Activated T-cell treated with anti-CD3 and anti-CD28 coated beads for 48 hours (primary cell): ENCODE data around the gene OMD.
"Not testable (repeated sequence)": the region's sequence is repeated elsewhere in the genome, so short reads cannot be mapped to it uniquely, and the experiment has no call there.

Source experiments
- DNase-seq: peaks from one replicate; pipeline ENCODE4 v3.0.0-alpha.2; 2020; ENCODE audit warnings: low read depth

Gene OMD

GRCh38 chr9:92411157-92411556 lies 13.1 kb downstream of the OMD start:
- not testable (repeated sequence) for DNase-seq

- DNase-seq, result no peak
These were observed 15.4 kb downstream of the OMD start for GRCh38 chr9:92408747-92409478.

GRCh38 chr9:92407818-92408217 lies 16.5 kb downstream of the OMD start:
- no peak for DNase-seq

- DNase-seq, result no peak
These were observed 17.8 kb downstream of the OMD start for GRCh38 chr9:92406477-92406876.

GRCh38 chr9:92405818-92406217 lies 18.5 kb downstream of the OMD start:
- DNase-seq, result no peak

- no peak for DNase-seq
These were observed 20.0 kb downstream of the OMD start, which contains the start of gene OGN for GRCh38 chr9:92404042-92404836. Gene OGN, minus strand, starts transcription at chr9:92404578. Its CDS starts 1,171 bp downstream, at chr9:92403407.

GRCh38 chr9:92402826-92403745 lies 21.2 kb downstream of the OMD start:
- DNase-seq, result no peak

GRCh38 chr9:92402360-92402759 lies 21.9 kb downstream of the OMD start:
- DNase-seq, result no peak

- DNase-seq, result no peak
These were observed 26.4 kb downstream of the OMD start for GRCh38 chr9:92397853-92398252.

- DNase-seq, result no peak
These were observed 28.7 kb downstream of the OMD start for GRCh38 chr9:92395617-92396016.

GRCh38 chr9:92393686-92394085 lies 30.6 kb downstream of the OMD start:
- DNase-seq, result no peak

GRCh38 chr9:92392690-92393089 lies 31.6 kb downstream of the OMD start:
- no peak for DNase-seq

- no peak for DNase-seq
These were observed 38.3 kb downstream of the OMD start for GRCh38 chr9:92385953-92386352.

- no peak for DNase-seq
These were observed 38.8 kb downstream of the OMD start for GRCh38 chr9:92385477-92385876.

GRCh38 chr9:92385001-92385400 lies 39.3 kb downstream of the OMD start:
- DNase-seq, result no peak

- DNase-seq, result no peak
These were observed 39.9 kb downstream of the OMD start for GRCh38 chr9:92384375-92384774.

GRCh38 chr9:92381775-92382174 lies 42.5 kb downstream of the OMD start:
- no peak for DNase-seq

- DNase-seq, result no peak
These were observed 43.7 kb downstream of the OMD start for GRCh38 chr9:92380603-92381002.

- no peak for DNase-seq
These were observed 45.3 kb downstream of the OMD start for GRCh38 chr9:92378865-92379560.

GRCh38 chr9:92377876-92378275 lies 46.4 kb downstream of the OMD start:
- DNase-seq, result no peak

- DNase-seq, result no peak
These were observed 51.1 kb downstream of the OMD start for GRCh38 chr9:92373167-92373566.

- no peak for DNase-seq
These were observed 55.2 kb downstream of the OMD start for GRCh38 chr9:92369075-92369474.
